ENCODE data around the gene BCAR1.

DNA sequence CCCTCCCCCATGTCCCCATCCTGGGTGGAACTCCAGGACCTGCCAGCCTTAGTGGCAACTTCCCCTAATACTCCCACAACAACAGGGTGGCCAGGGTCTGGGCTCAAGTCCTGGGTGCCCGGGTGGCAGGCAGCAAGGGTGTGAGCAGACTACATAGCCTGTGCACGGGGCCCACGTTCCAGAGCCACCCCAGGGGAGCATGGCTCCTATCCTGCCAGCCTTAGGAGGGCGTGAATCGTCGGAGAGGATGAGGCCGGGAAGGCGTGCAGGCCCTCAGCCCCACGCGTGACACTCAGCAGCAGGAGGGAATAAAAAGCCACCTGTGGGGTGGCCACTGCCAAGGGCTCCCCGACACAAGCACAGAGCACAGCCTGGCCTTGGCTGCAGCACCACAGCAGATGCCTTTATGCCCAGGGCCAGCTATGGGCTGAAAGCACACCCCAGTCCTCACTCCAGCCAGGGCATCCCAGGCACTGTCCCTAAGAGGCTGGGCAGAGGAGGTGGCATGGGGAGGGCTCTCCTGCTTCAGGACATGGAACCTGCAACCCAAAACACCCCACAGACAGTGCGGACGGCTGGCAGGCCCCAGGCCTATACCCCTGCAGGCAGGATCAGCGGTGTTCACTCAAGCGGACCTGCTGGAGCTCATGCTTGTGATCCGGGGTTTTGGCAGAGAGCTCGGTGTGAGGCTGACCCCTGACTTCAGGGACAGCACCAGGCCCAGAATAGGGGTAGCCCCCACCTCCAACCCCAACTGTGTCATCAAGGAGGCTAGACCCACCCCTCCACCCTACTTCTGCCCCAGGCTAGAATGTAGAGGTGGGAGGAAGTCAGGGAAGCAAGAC, 2.7 kb downstream of the BCAR1 start:
- TF ChIP-seq, protein P1, sequence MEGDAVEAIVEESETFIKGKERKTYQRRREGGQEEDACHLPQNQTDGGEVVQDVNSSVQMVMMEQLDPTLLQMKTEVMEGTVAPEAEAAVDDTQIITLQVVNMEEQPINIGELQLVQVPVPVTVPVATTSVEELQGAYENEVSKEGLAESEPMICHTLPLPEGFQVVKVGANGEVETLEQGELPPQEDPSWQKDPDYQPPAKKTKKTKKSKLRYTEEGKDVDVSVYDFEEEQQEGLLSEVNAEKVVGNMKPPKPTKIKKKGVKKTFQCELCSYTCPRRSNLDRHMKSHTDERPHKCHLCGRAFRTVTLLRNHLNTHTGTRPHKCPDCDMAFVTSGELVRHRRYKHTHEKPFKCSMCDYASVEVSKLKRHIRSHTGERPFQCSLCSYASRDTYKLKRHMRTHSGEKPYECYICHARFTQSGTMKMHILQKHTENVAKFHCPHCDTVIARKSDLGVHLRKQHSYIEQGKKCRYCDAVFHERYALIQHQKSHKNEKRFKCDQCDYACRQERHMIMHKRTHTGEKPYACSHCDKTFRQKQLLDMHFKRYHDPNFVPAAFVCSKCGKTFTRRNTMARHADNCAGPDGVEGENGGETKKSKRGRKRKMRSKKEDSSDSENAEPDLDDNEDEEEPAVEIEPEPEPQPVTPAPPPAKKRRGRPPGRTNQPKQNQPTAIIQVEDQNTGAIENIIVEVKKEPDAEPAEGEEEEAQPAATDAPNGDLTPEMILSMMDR (IDR thresholded peaks at IDR 0.05; ENCODE audit: borderline replicate concordance, extremely low read depth, low read length, poor library complexity, severe bottlenecking) = no peak
- TF ChIP-seq EZH2 (IDR thresholded peaks at IDR 0.05; ENCODE audit: borderline replicate concordance, low read depth, low read length, severe bottlenecking) = no peak

All from DND-41 (cell line).